Adrenal gland (tissue), 5 donors: ENCODE measurements around the gene HNRNPUL1.

Experiments used
- CTCF ChIP-seq, 6 experiments: fragments of 450-650 bp in 4 of 6; fragments of 200-600 bp in 2 of 6; sonication (generic) in 1 of 6; IDR thresholded peaks; 1 replicate in 5 of 6; 2 replicates in 1 of 6; pipeline versions ENCODE4 v1.5.1 to v1.8.0; 2016 to 2021; ENCODE audit warnings: antibody characterized with exemption in 6 of 6, mild to moderate bottlenecking in 2 of 6, moderate library complexity in 1 of 6
- POLR2A ChIP-seq, 2 donors: fragments of 450-650 bp; IDR thresholded peaks; one replicate each; pipeline ENCODE4 v1.6.1; 2017; ENCODE audit warnings: antibody characterized with exemption in 2 of 2, mild to moderate bottlenecking in 2 of 2, moderate library complexity in 1 of 2
- donor health status: DM: no; HTN: no; CAD: no.

- no peak for TF ChIP-seq CTCF (IDR thresholded peaks at IDR 0.05)
- TF ChIP-seq POLR2A (IDR thresholded peaks at IDR 0.05), result no peak
Measured at GRCh38 chr19:41274802-41275201, 10.6 kb downstream of the HNRNPUL1 start.
